ENCODE measurements around the gene POLE2. TPM values are rescaled to one million over a fixed set of nuclear protein-coding genes. Genes with fewer than 3 reads are reported as not detected.
"Not testable (repeated sequence)": the region's sequence is repeated elsewhere in the genome, so short reads cannot be mapped to it uniquely, and the experiment has no call there.

Gene POLE2, protein sequence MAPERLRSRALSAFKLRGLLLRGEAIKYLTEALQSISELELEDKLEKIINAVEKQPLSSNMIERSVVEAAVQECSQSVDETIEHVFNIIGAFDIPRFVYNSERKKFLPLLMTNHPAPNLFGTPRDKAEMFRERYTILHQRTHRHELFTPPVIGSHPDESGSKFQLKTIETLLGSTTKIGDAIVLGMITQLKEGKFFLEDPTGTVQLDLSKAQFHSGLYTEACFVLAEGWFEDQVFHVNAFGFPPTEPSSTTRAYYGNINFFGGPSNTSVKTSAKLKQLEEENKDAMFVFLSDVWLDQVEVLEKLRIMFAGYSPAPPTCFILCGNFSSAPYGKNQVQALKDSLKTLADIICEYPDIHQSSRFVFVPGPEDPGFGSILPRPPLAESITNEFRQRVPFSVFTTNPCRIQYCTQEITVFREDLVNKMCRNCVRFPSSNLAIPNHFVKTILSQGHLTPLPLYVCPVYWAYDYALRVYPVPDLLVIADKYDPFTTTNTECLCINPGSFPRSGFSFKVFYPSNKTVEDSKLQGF
- 8.0 and 8.1 TPM in 2 replicates for total RNA-seq

DNA sequence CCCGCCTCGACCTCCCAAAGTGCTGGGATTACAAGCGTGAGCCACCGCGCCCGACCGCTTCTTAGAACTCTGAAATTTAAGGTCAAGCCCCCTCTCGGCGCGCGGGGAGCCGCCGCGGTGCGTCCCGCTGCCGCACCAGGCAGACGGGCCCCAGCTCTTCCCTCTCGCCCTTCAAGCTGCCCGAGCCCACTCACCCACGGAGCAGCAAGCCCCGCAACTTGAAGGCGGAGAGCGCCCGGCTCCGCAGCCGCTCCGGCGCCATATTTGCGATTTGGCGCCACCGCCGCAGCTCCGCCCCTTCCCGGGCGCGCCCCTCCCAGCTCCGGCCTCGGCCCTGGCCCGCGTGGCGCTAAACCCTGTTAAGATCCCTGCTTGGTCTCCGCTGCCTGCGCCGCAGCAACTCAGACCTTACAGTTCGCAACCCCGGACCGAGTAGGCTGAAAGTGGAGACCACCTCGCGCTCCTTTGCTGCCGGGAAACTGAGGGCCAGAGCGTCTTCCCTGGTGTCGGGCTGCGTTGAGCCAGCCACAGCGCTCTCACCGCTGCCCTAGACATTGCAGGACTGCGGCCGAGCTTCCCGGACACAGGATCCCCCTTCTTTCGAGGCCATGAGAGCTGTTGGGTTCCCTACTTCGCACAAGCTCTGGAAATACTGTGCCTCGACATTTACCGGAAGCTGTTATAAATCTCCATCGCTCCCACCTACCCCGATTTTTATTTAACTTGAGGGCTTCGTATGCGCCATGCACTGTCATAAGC is at the start of gene POLE2:
POLE2 (minus strand) TSS at position 273 of the 759 bp plus-strand sequence; CDS start at position 262, 11 bp downstream.
- no peak for DNase-seq (ENCODE audit: extremely low read depth, low read depth, low spot score)

DNA sequence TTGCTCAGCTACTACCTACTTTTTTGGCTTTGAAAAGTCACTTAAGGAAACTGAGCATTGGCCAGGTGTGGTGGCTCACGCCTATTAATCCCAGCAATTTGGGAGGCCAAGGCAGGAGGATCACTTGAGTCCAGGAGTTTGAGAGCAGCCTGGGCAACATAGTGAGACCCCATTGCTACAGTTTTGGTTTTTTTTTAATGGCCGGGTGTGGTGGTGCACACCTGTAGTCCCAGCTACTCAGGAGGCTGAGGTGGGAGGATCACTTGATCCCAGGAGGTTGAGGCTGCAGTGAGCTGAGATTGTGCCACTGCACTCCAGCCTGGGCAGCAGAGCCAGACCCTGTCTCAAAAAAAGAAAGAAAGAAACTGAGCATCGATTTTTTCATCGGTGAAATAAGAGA is 47.7 kb upstream of the POLE2 start:
- not testable (repeated sequence) for DNase-seq (ENCODE audit: extremely low read depth, low read depth, low spot score)

DNA sequence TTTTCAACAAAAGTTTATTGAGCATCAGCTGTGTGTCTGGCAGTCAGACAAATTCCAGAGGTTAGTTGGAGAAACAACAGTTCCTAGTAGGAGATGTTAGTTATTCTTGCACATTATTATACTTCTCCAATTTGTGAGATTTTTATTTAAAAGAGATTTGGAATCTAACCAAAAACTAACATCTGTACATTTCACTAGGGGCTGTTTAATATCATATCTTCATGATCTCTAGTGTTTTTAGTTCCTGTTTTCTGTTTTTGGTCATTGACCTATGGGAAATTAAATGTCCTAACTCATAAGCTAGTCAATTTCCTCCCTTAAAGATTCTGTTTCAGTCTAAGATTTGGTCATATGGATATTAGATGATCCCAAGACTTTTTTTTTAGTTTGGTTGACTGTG is 45.8 kb upstream of the POLE2 start:
- DNase-seq (ENCODE audit: extremely low read depth, low read depth, low spot score): no peak

DNA sequence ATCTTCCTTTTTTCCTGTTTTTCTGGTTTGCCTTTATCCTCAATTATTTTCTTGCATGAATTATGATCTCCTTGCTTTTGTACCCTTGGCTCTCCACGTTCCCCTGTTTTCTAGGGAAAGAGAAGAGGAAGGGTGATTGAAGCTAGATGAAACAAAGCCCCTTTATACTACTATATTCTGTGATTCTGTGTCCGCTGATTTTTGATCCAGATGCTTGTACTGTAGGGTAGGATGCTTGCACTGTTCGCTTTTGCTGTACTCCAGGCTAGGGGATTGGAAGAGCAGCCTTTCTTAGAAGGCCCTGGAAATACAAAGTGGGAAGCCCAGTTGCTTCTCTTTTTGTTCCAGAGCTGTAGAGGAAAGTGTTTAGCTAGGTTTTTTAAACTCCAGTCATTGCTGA is 44.9 kb upstream of the POLE2 start:
- no peak for DNase-seq (ENCODE audit: extremely low read depth, low read depth, low spot score)

DNA sequence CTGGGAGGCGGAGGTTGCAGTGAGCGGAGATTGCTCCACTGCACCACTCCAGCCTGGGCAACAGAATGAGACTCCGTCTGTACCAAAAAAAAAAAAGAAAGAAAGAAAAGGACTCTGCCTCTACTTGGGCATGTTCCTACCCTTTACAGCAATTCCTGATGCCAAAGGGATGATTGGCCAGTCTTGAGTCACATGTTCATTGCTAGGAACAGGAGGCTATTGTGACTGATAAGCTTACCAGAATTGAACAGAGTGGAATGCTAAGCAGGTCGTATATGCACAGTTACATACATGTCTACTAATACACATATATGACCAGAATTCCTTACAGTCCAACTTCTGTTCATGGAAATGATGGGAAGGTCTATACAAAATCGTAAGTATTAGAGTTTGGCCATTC is 39.2 kb upstream of the POLE2 start:
- no peak for DNase-seq (ENCODE audit: extremely low read depth, low read depth, low spot score)

DNA sequence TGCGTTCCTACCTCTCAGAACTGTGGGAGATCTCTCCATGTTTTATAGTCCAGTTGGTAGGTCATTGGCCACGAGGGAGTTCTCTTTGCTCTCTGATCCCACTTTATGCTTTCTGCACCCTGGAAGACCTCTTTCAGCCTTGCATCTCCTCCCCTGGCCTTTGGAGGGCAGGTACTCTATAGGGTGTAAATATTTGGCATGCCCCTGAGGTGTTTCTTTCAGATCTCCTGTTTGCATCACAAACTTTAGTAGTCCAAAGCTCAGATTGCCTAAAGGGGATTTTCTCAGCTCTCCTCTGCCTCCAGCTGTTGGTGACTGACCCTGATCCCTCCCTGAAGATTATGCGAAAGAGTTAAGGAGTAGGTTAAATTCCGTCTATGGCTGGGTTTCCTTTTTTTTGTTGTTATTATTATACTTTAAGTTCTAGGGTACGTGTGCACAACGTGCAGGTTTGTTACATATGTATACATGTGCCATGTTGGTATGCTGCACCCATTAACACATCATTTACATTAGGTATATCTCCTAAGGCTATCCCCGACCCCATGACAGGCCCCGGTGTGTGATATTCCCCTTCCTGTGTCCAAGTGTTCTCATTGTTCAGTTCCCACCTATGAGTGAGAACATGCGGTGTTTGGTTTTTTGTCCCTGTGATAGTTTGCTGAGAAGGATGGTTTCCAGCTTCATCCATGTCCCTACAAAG is 33.9 kb upstream of the POLE2 start:
- not testable (repeated sequence) for DNase-seq (ENCODE audit: extremely low read depth, low read depth, low spot score)

DNA sequence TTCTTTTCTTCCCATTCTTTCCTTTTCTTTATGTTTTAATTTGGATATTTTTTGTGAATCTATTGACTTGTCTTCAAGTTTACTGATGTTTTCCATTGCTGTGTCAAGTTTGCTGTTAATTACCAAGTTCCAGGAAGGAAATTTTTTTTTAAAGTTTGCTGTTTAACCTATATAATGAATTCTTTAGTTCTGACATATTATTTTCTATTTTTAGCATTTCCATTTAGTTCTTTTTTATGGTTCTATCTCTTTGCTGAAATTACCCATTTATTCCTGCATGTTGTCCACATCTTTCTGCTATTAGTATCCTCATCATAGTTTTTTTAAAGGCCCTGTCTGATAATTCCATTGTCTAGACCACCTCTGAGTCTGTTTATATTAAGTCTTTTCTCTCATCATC is 32.7 kb upstream of the POLE2 start:
- no peak for DNase-seq (ENCODE audit: extremely low read depth, low read depth, low spot score)

DNA sequence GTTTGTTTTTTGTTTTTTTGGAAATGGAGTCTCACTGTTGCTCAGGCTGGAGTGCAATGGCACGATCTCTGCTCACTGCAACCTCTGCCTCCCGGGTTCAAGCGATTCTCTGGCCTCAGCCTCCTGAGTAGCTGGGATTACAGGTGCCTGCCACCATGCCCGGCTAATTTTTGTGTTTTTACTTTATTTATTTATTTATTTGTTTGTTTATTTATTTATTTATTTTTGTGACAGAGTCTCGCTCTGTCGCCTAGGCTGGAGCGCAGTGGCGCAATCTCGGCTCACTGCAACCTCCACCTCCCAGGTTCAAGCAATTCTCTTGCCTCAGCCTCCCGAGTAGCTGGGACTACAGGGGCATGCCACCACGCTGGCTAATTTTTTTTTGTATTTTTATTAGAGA is 23.0 kb upstream of the POLE2 start:
- not testable (repeated sequence) for DNase-seq (ENCODE audit: extremely low read depth, low read depth, low spot score)

DNA sequence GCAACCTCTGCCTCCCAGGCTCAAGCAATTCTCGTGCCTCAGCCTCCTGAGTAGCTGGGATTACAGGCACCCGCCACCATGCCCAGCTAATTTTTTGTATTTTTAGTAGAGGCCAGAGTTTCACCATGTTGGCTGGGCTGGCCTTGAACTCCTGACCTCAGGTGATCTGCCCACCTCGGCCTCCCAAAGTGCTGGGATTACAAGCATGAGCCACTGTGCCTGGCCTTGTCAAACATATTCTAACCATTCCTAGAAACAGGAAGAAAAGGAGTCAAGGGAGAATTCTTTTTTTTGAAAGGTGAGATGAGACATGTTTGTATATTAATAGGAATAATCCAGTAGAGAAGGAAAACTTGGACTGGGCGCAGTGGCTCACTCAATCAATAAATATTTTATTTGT is 16.5 kb upstream of the POLE2 start:
- DNase-seq (ENCODE audit: extremely low read depth, low read depth, low spot score): not testable (repeated sequence)

DNA sequence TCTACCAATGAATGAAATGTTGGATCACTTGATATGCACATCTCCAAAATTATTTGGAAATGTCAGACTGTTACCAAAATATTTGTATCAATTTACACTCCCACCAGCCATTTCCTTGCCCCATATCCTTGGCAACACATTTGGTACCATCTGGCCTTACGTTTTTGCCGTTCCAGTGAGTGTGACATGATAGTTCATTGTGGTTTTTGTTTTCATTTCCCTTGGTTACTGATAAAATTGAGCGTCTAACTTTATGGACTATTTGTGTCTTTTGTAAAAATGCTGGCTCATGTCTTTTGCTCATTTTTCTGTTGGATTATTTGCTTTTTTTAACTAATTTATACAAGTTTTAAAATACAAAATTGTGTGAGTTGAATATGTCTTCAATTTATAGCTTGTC is 16.0 kb upstream of the POLE2 start:
- no peak for DNase-seq (ENCODE audit: extremely low read depth, low read depth, low spot score)

DNA sequence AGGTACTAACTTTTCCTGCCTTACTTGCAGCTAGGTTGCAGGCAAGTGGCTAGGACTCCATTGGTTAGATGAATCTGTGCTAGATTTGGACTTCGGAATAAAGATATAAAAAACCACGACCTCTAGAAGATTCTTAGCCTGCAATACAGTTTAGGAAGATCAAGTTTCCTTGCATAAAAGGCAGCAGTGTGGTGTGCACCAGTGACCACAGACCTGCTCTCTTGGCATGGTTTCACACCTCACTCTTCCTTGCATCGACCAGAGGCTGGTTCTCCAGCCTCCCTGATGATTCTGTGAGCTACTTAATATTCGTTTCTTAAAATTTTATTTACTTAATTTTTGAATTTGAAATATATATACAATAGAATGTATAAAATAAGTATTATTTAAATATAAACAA is 14.7 kb upstream of the POLE2 start:
- DNase-seq (ENCODE audit: extremely low read depth, low read depth, low spot score): no peak

DNA sequence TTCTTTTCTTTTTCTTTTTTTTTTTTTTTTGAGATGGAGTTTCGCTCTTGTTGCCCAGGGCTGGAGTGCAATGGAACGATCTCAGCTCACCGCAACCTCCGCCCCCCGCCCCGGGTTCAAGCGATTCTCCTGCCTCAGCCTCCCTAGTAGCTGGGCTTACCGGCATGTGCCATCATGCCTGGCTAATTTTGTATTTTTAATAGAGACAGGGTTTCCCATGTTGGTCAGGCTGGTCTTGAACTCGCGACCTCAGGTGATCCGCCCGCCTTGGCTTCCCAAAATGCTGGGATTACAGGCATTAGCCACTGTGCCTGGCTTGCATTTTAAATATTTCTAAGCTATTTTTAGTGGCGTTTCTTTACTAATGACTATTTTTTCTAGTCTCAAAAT is 5.7 kb upstream of the POLE2 start:
- DNase-seq (ENCODE audit: extremely low read depth, low read depth, low spot score): not testable (repeated sequence)

DNA sequence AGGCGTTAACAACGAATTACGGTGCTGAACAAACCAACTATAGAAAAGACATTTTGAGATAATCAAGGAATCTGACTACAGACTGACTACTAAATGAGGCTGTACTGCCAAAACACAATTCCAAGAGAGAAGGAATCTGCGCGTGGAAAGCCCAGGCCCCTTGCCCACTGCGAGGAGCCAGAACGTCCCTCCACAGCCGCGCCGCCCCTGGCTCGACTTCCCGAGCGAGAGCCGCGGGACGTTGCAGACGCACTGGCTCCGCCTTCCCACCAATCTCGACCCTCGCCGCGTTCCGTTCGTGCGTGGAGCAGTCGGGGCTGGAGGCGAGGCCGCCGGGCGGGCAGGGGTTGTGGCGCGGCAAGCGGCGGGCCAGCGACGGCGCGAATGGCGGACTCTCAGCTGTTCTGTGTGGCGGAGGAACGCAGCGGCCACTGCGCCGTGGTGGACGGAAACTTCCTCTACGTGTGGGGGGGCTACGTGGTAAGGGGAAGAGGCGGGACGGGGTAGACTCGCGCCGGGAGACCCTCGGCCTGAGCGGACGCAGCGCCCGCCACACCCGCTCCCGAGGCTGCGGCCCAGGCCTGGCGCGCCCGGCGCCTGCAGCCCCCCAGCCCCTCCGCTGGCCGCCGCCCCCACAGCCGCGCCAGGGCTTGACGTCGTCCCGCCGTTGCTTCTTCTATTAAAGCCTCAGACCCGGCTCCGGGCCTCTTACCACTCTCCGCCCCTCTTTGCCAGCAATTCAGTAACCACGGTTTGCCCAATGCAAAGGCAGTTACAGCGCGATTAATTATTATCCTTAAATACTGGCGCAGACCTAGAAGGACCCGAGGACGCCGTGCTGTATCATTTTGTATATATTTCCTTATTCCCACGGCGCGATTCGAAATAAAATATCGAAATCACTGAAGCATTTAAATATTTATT is 5.1 kb upstream of the POLE2 start, which contains the start of gene KLHDC1:
KLHDC1 (plus strand) TSS at position 310 of the 924 bp plus-strand sequence; CDS start at position 385, 75 bp downstream.
- DNase-seq (ENCODE audit: extremely low read depth, low read depth, low spot score): no peak

DNA sequence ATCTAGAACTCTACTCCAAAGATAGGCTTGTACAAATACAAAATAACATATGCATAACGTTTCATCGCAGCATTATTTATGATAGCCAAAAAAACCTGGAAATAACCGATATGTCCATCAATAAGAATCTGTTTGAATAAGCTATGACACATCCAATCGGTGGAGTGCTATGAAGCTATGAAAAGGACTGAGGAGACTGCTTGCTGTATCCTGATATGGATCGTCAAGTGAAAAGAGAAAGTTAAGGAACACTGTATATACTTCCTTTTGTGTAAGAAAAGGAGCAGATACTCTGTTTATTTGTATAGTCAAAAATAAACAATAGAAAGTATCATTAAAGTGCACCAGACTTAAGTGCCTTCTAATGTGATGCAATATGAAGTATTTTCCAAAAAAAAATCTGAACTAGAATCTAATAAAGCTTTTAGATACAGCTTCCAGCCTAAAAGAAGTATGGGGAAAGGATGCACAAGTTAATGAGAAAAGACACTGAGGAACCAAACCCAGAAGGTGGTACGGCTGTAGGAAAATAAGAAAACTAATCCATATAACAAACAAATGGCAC is 4.3 kb upstream of the POLE2 start:
- DNase-seq (ENCODE audit: extremely low read depth, low read depth, low spot score): no peak

DNA sequence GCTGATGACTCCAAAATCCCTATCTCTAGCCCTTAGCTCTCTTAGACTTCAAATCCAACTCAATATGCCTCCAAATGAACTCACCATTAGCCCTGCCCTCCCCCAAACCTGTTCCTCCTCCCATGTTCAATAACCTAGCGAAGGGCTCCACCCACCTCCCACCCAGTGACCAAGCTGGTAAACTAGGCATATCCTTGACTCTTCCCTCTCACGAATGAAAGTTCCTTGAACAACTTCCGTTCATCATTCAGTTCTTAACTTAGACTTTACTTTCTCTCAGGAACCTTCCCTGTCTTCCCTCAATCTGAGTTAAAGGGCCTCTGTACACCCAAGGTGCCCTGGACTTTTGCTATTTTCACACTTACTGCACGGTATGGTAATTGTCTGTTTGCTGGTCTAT is 3.0 kb upstream of the POLE2 start:
- DNase-seq (ENCODE audit: extremely low read depth, low read depth, low spot score): no peak

DNA sequence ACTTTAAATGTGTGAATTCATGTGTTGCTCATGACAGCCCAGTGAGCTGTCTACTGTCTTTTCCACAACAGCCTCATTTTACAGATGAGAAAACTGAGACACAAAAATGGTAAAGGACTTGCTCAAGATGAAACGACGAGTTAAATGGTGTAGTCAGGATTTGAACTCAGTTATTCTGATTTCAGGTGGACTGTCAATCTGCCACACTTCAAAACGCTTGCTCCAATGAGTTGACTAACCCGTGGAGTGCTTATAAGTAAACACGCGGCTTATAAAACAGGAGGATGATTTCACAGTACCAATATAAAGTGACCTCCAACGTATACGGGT is 652 bp upstream of the POLE2 start:
- no peak for DNase-seq (ENCODE audit: extremely low read depth, low read depth, low spot score)

DNA sequence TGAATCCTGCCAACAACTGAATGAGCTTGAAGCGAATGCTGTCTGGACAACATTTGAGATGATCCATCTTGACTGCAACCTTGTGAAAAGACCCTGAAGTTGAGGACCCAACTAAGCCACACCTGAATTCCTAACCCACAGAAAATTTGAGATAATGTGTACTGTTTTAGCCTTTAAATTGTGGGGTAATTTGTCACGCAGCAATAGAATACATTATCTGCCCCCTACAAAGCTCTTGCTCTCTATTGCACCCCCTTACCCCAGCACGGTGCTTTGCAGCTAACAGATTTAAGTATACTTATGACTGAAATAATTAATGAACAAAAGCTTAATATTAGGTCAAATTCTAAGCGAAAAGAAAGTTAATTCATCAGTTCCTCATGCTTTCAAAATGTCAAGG is 1.6 kb downstream of the POLE2 start:
- DNase-seq (ENCODE audit: extremely low read depth, low read depth, low spot score): no peak

DNA sequence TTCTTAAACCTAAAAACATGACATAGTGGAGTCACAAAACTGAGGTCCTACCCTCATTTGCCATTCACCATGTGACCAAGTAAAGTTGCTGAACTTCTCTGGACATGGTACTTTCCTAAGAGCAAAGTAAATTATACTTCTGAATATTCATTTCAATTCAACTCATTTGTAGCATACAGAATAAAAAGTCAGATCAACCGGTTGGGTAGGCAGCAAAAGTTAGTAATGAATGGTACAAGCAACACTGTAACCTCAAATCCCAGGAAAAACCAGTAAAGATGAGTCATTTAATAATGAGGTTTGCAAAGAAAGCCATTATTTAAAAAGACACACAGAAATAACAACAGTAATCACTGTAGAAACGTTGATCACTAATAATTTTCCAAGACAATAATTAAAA is 8.7 kb downstream of the POLE2 start:
- DNase-seq (ENCODE audit: extremely low read depth, low read depth, low spot score): no peak

DNA sequence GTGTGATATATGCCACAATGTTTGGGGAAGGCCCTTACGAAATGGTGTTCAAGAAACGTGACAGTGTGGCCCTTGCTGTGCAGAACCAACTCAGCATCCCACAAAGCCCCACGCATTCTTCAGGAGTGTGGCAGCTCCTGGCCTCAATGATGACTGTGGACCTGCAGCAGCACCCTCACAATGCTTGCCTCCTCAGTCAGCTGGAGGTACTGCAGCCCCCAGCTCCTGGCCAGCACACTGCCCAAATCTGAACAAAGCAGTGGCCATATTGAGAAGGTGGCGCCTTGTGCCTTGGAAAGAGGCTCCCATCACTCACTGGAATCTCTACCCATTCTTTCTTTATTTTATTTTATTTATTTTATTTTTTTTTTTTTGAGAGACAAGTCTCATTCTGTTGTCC is 10.4 kb downstream of the POLE2 start:
- DNase-seq (ENCODE audit: extremely low read depth, low read depth, low spot score): no peak

DNA sequence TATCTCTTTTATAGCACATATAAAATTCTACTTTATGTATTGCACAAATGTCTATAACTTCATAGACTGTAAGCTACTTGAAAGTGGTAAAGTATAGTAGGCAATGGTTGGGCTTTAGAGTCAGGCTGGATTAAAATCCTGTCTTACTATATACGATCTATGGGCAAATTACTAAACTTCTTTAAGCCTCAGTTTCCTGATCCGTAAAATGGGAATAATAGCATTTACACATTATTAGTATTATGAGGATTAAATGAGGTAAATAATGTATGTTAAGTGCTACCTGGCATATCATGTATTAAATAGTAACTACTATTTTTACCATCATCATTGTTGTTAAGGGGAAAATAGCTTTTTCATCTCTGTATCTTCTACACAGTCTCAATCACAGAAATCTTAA is 14.4 kb downstream of the POLE2 start:
- DNase-seq (ENCODE audit: extremely low read depth, low read depth, low spot score): no peak
